ENCODE measurements around the gene CLDN9. TPM values are rescaled to one million over a fixed set of nuclear protein-coding genes. Genes with fewer than 3 reads are reported as not detected.

CLDN9 gene
- polyA plus RNA-seq, 2 of the 4 experiments (the other 2 are of a cell fraction): 0.03 to 0.06 TPM

- Histone ChIP-seq H3K27ac (no peak overlapping the region), H3K4me3 (no peak overlapping the region), H3K9me3 (no peaks in the 10 kb centered on the region), H3K4me1 (peaks cover 14% of the 10 kb centered on the region; the same call in 2 of the 3 replicates), H3K4me2 (no peak overlapping the region)
- TF ChIP-seq HDAC2 (IDR thresholded peaks at IDR 0.05): no peak
- no peak for TF ChIP-seq JUN (IDR thresholded peaks at IDR 0.05)
- no peak for TF ChIP-seq NR3C1 (IDR thresholded peaks at IDR 0.05)
- no peak for TF ChIP-seq HOXA7 (CRISPR knock-in tag; IDR thresholded peaks at IDR 0.05)
- no peak for TF ChIP-seq PBX3 (IDR thresholded peaks at IDR 0.05)
- no peak for TF ChIP-seq NPAS2 (CRISPR knock-in tag; IDR thresholded peaks at IDR 0.05; ENCODE audit: borderline replicate concordance)
- TF ChIP-seq ELK1 (IDR thresholded peaks at IDR 0.05; ENCODE audit: low read depth, low read length): no peak
- no peak for TF ChIP-seq CHD4 (IDR thresholded peaks at IDR 0.05; ENCODE audit: borderline replicate concordance)
- TF ChIP-seq MAZ (IDR thresholded peaks at IDR 0.05; ENCODE audit: borderline replicate concordance, low read depth, low read length): no peak
- no peak for TF ChIP-seq HES2 (IDR thresholded peaks at IDR 0.05)
- TF ChIP-seq CHD2 (IDR thresholded peaks at IDR 0.05; ENCODE audit: low read length, partially characterized antibody): no peak
- no peak for TF ChIP-seq EHMT2 (IDR thresholded peaks at IDR 0.05; ENCODE audit: low read depth)
- no peak for TF ChIP-seq ZFP36 (IDR thresholded peaks at IDR 0.05; ENCODE audit: borderline replicate concordance, partially characterized antibody)
- TF ChIP-seq E2F6 (IDR thresholded peaks at IDR 0.05; ENCODE audit: borderline replicate concordance, low read depth): no peak
- TF ChIP-seq HMGXB4 (CRISPR knock-in tag; IDR thresholded peaks at IDR 0.05; ENCODE audit: borderline replicate concordance): no peak
- TF ChIP-seq TP53 (CRISPR knock-in tag; IDR thresholded peaks at IDR 0.05): no peak
- no peak for TF ChIP-seq FOSB (CRISPR knock-in tag; IDR thresholded peaks at IDR 0.05)
- TF ChIP-seq JUNB (IDR thresholded peaks at IDR 0.05): no peak
- TF ChIP-seq NFE2L2 (conservative IDR thresholded peaks at IDR 0.05; ENCODE audit: low read length): no peak
- CTCF ChIA-PET: interaction anchor here (1.0 to 2.3 kb wide), 8 partner anchors 8 to 59 kb away, joined by 3 to 10 read pairs (median 4); no protein-coding TSS in a partner anchor
- WGBS (ENCODE audit: missing lambda C conversion rate): 79% methylated on average over 5 of the region's 9 CpGs
- DNase-seq (ENCODE audit: low read depth in 1 of 2, low spot score in 1 of 2): no peak
- FAIRE-seq: no peak
- POLR2A ChIA-PET: no interaction called here
- no peak for ATAC-seq
Observed at GRCh38 chr16:2985462-2985861, 27.3 kb upstream of the CLDN9 start.

GRCh38 chr16:2985893-2986355 lies 26.8 kb upstream of the CLDN9 start:
- no peak; a peak in 1 of 6 replicates for ATAC-seq
- TF ChIP-seq MAFK (IDR thresholded peaks at IDR 0.05; ENCODE audit: partially characterized antibody): no peak
- TF ChIP-seq HOXB5 (CRISPR knock-in tag; IDR thresholded peaks at IDR 0.05): no peak
- no peak for TF ChIP-seq JUNB (IDR thresholded peaks at IDR 0.05)
- TF ChIP-seq FOXS1 (CRISPR knock-in tag; IDR thresholded peaks at IDR 0.05): no peak
- no peak for TF ChIP-seq EHF (CRISPR knock-in tag; IDR thresholded peaks at IDR 0.05)
- no peak for TF ChIP-seq RFX5 (IDR thresholded peaks at IDR 0.05)
- TF ChIP-seq ELK1 (IDR thresholded peaks at IDR 0.05; ENCODE audit: low read depth, low read length): no peak
- TF ChIP-seq BCL3 (IDR thresholded peaks at IDR 0.05): no peak
- TF ChIP-seq FOSB (CRISPR knock-in tag; IDR thresholded peaks at IDR 0.05): no peak
- no peak for TF ChIP-seq EP300 (IDR thresholded peaks at IDR 0.05)
- ChIA-PET POLR2A (no interaction called here), CTCF (interaction anchor here (1.0 to 2.3 kb wide), 5 partner anchors 11 to 59 kb away, joined by 3 to 10 read pairs (median 5); no protein-coding TSS in a partner anchor)
- H3K4me3 ChIP-seq: no peak overlapping the region
- no peaks in the 10 kb centered on the region for H3K9me3 ChIP-seq
- H3K4me1 ChIP-seq: peaks cover 12% of the 10 kb centered on the region; the same call in 2 of the 3 replicates
- no peak overlapping the region for H3K27ac ChIP-seq
- no peak for FAIRE-seq
- 86% methylated on average over 15 of the region's 15 CpGs for WGBS (ENCODE audit: missing lambda C conversion rate)
- no peak for DNase-seq (ENCODE audit: low read depth in 1 of 2, low spot score in 1 of 2)
- no peak overlapping the region for H3K4me2 ChIP-seq

Data from A549 (cell line).